DND-41 (cell line): ENCODE results near the gene COG7.

ENCODE experiments used
- EZH2 ChIP-seq: IDR thresholded peaks from 3 replicates; pipeline ENCODE4 v1.6.1; 2012; ENCODE audit warnings: borderline replicate concordance, low read depth, mild to moderate bottlenecking, moderate library complexity, low read length, inconsistent platforms; ENCODE audit not compliant: severe bottlenecking
- TF ChIP-seq, protein P1 (sequence below): IDR thresholded peaks from 2 replicates; pipeline ENCODE4 v1.5.1; 2012; ENCODE audit warnings: borderline replicate concordance, low read length, moderate library complexity, mild to moderate bottlenecking; ENCODE audit not compliant: poor library complexity, severe bottlenecking; ENCODE audit errors: extremely low read depth

DNA sequence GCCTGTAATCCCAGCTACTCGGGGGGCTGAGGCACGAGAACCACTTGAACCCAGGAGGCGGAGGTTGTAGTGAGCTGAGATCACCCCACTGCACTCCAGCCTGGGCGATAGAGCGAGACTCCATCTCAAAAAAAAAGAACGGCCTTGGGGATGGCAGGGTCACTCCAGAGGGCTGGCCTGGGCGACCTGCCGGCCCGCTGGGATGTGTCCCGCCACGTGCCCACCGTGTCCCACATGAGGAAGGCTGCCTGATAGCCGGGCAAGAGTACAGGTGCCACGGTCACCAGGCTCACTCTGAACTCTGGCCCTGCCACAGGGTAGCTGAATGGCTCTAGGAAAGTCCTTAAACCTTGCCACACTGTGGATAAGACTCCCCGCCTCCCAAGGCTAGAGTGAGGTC lies 67.5 kb downstream of the COG7 start:
- TF ChIP-seq, protein P1, sequence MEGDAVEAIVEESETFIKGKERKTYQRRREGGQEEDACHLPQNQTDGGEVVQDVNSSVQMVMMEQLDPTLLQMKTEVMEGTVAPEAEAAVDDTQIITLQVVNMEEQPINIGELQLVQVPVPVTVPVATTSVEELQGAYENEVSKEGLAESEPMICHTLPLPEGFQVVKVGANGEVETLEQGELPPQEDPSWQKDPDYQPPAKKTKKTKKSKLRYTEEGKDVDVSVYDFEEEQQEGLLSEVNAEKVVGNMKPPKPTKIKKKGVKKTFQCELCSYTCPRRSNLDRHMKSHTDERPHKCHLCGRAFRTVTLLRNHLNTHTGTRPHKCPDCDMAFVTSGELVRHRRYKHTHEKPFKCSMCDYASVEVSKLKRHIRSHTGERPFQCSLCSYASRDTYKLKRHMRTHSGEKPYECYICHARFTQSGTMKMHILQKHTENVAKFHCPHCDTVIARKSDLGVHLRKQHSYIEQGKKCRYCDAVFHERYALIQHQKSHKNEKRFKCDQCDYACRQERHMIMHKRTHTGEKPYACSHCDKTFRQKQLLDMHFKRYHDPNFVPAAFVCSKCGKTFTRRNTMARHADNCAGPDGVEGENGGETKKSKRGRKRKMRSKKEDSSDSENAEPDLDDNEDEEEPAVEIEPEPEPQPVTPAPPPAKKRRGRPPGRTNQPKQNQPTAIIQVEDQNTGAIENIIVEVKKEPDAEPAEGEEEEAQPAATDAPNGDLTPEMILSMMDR, result no peak
- no peak for TF ChIP-seq EZH2
